Stimulated activated CD4-positive, alpha-beta T cell treated with anti-CD3 and anti-CD28 coated beads, Interleukin-4, amount 100 ng/mL, for 48 hours (primary cell): Measurements from ENCODE around the gene ZSCAN1.

Source experiments
- DNase-seq, 2 donors: peaks; one replicate each; pipeline ENCODE4 v3.0.0-alpha.2; 2020; ENCODE audit warnings: low read depth in 2 of 2

The ZSCAN1 gene

DNA sequence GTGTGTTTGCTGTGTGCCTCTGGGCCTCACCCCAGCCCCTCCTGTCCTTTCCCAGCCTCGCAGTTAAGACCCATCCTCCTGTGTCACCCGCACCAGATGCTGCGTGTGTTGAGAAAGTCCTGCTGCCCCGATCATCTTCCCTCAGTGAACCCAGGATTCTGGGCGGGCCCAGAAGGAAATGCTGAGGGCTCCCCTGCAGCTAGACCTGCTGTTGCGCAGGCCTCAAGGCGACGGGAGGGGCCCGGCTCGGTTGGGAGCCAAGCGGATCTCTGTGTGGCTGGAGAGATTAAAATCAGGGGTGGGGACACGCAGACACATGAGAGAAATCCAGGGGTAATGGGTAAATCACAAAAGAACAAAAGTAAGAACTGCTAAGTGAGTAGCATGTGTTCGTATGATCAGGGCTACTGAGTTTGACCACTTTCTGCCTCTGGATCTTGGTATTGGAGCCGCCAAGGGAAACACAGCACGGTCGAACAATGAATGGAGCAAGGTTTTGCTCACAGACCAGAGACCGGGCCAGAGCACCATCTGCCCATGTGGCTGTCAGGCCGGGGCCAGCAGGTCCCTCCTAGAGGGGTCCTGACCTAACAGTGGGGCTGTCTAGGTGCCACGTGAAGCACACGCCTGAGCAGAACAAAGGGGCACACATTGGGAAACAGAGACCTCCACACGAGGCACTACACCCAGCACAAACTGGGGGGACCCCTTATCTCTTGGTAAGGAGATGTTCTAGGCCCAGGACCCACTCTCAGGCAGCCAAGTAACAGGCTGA is 7.1 kb downstream of the ZSCAN1 start:
- no peak for DNase-seq

DNA sequence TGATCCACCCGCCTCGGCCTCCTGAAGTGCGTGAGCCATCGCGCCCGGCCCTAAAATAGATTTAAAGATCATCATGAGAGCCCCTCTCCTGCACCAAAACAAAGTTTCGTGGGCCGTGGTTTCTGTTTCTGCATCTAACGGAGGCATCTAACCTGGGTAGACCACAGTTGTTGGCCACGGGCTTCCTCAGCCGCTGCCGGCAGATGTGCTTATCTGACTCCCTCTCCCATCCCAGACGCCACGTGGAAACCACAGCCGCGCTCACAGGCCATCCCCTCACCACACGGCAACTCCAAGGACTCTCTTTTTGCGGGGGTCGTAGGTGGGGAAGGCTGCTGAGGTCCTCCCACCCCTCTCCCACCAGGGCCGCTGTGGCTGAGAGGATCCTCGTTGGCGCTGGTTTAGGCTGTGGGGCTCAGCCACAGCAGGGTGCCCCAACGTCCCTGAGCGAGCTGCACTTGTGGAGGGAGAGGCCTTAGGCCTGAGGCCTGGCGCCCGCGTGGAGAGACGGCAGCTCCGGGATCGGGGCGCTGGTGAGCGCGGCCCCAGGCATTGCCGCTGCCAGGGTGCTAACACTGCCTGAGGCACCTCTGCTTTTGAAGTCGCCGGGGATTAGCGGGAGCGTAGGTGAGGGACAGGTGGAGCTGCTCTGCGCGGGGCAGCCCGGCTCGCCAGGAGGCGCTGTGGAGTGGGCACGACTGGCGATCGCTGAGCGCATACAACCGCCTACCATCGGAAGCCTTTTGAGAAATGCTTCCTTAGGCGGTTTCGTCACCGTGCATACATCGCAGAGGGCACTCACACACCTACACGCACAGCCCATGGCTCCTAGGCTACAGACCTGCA is 8.9 kb downstream of the ZSCAN1 start:
- no peak for DNase-seq

DNA sequence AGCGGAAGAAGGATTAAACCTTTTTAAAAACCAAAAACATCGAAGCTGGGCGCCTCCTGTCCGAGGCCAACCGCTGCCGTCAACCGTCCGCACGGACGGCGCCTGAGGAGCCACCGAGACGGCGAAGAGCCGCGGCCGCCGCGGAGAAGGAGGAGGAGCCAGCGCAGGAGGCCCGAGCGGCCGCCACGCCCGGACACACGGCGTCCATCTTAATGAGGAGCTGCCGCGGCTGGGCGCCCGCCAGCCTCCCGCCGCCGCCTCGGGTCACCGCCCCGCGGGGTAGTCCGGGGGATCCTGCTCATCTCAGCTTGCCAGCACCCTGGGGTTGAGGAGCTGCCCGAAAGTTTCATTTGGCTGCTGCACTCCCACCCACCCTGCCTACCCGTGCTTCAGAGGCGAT is 10.6 kb downstream of the ZSCAN1 start:
- no peak for DNase-seq

GRCh38 chr19:58044886-58045285 is 11.1 kb downstream of the ZSCAN1 start:
- DNase-seq: no peak

- no peak for DNase-seq
Measured at GRCh38 chr19:58045411-58046050, 11.7 kb downstream of the ZSCAN1 start.

- no peak for DNase-seq
Measured at GRCh38 chr19:58046856-58047255, 13.0 kb downstream of the ZSCAN1 start.

GRCh38 chr19:58047672-58048071 is 13.8 kb downstream of the ZSCAN1 start:
- DNase-seq: no peak

DNA sequence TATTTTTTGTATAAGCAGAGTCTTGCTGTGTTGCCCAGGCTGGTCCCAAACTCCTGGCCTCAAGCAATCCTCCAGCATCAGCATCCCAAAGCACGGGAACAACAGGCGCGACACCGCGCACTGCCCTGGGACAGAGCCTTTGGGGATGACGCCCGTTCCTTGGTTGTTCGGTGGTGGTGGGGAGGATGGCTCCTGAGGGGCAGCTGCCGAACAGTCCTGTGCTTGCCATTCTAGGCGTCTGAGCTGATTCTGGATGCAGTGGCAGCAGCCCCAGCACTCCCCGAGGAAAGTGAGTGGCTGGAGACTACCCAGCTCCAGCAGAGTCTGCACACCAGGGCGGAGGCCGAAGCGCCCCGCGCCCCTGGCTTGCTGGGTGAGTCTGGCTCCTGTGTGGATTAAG is 18.4 kb downstream of the ZSCAN1 start:
- no peak for DNase-seq

- DNase-seq: no peak
Measured at GRCh38 chr19:58053480-58054156, 19.8 kb downstream of the ZSCAN1 start.

GRCh38 chr19:58054901-58055874 is 21.4 kb downstream of the ZSCAN1 start:
- DNase-seq: no peak

- DNase-seq: no peak
Measured at GRCh38 chr19:58056261-58056660, 22.4 kb downstream of the ZSCAN1 start.

DNA sequence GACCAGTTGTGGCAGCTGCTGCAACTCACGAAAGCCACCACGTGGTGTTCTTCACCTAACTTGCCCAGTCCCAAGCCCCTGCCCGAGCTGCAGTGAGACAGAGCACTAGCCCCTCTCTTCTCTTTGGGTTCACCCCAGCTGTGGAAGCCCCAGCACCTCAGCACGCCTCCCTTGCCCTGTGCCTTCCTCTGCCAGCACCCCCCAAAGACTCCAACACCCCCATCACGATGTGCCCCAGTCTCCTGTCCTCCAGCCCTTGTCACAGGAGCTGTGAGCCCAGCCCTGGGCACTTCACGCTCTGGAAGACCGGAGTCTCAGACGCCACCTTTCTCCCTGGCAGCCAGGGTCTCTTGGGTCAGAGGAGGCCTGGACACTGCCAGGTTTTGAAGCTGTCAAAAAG is 23.0 kb downstream of the ZSCAN1 start:
- no peak for DNase-seq

GRCh38 chr19:58058467-58058866 is 24.6 kb downstream of the ZSCAN1 start:
- DNase-seq: no peak

DNA sequence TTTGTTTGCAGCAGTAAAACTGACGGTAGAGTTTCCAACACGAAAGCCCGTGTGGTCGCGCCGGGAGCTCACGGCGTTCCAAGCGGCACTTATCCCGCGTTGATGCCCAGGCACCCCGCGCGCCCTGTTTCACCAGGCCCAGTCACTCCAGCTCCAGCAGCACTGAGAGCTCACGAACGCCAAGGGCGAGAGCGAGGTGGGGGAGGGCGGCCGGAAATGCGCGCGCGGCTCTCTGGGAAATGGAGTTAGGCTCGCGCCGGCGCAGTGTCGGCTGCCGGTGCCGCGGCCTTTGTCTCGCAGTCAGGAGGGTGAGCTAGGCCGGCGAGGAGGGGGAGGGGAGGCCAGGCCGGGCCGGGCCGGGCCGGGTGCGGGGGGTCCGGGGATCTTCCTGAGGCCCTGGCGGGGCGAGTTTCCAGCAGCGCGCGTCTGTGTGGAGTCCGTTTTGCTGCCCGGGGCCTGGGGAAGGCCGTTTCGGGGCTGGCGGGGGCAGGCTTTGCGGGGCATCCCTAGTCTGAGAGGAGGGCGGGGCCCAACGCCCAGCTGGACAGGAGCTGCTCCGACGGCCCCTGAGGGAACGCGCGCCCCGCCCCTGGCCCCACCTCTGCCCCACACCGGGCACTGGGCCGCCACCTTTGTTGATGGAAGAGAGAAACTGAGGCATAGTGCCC is 25.3 kb downstream of the ZSCAN1 start, which contains the start of gene ZNF135:
TSS of gene ZNF135 (plus strand) at position 280 of the 668 bp plus-strand sequence. CDS start 721 bp downstream, outside the sequence.
- peak; percentile 33 to 42 for DNase-seq

DNA sequence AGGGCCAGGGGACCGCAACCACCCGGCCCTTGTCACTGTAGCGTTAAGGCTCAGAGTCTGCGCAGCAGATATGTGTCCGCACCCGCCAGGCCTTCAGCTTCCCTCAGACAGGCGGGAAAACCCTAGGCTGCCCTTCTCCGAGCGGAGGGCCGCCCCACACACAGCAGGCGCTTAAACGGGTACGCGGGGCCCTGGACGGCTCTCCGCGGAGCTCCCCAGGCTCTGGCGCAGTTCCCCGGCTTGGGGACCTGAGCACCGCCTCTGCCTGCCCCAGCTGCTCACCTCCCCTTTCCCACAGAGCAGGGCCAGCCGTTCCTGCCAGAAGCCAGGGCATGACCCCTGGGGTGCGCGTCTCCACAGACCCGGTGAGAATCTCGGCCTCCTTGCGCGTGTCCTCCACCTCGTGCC is 25.9 kb downstream of the ZSCAN1 start:
- DNase-seq: no peak

GRCh38 chr19:58060231-58060630 is 26.4 kb downstream of the ZSCAN1 start:
- no peak for DNase-seq

- no peak for DNase-seq
Measured at GRCh38 chr19:58063712-58064111, 29.9 kb downstream of the ZSCAN1 start.

- DNase-seq: no peak
Measured at GRCh38 chr19:58067240-58067912, 33.6 kb downstream of the ZSCAN1 start.

- no peak for DNase-seq
Measured at GRCh38 chr19:58079792-58080191, 46.0 kb downstream of the ZSCAN1 start.
